ENCODE data around the gene DNAH8.

- TF ChIP-seq POLR2A (IDR thresholded peaks at IDR 0.05; ENCODE audit: low read depth, low read length) = no peak
- TF ChIP-seq POLR2AphosphoS5 (IDR thresholded peaks at IDR 0.05; ENCODE audit: low read depth, low read length) = no peak
- no peak for TF ChIP-seq TAF1 (IDR thresholded peaks at IDR 0.05; ENCODE audit: borderline replicate concordance, low read depth, low read length)
Observed at GRCh38 chr6:38728203-38728602, 13.1 kb downstream of the DNAH8 start.

Data from GM12892 (cell line).